IMR-90 (cell line): Measurements from ENCODE around the gene CANT1. TPM values are rescaled to one million over a fixed set of nuclear protein-coding genes. Genes with fewer than 3 reads are reported as not detected.

Source experiments
- ATAC-seq: fragments of 200-7000 bp; cut with Tn5 transposase; 2 replicates; pipeline ENCODE4 v1.9.1; 2020; ENCODE audit warnings: low read depth, mild to moderate bottlenecking, moderate library complexity
- BruUV-seq: library from RNA; stranded (reverse); fragments of 400-500 nt; replicated peaks from 2 replicates; lab custom pipeline; 2021; lab: Mats Ljungman, UMichigan
- CTCF ChIA-PET: fragments of 300-600 bp; formaldehyde crosslinking; extraction: SDS; loops from one replicate; lab custom pipeline; 2021; ENCODE audit warnings: antibody characterized with exemption; lab: Yijun Ruan, JAX
- POLR2A ChIA-PET: fragments of 300-600 bp; sonication (Branson Sonifier 250); formaldehyde crosslinking; loops from one replicate; lab custom pipeline; 2022; ENCODE audit warnings: antibody characterized with exemption; ENCODE audit not compliant: unreplicated experiment; lab: Charles Lee
- DNase-seq: peaks from one replicate; pipeline ENCODE4 v3.0.0; 2013
- H2AFZ ChIP-seq: replicated peaks from 2 replicates; pipeline ENCODE3; 2013; ENCODE audit warnings: low read length, mild to moderate bottlenecking; ENCODE audit not compliant: poor library complexity
- H2AK5ac ChIP-seq: 2 replicates; pipeline ENCODE4 v1.6.1; 2013; ENCODE audit warnings: low read depth, low read length, inconsistent platforms
- H2AK9ac ChIP-seq: replicated peaks from 2 replicates; pipeline ENCODE3; 2013; ENCODE audit warnings: mild to moderate bottlenecking, low read depth, low read length, moderate library complexity; ENCODE audit not compliant: poor library complexity
- H2BK120ac ChIP-seq: 2 replicates; pipeline ENCODE4 v1.6.1; 2013; ENCODE audit warnings: low read depth, low read length, inconsistent platforms
- H2BK15ac ChIP-seq: 3 replicates; pipeline ENCODE4 v1.6.1; 2013; ENCODE audit warnings: low read depth, low read length, inconsistent platforms
- H2BK20ac ChIP-seq: 2 replicates; pipeline ENCODE4 v1.6.1; 2013; ENCODE audit warnings: low read depth, mild to moderate bottlenecking, inconsistent platforms, low read length, moderate library complexity
- H2BK5ac ChIP-seq: 2 replicates; pipeline ENCODE4 v1.6.1; 2013; ENCODE audit warnings: mild to moderate bottlenecking, low read depth, low read length, inconsistent platforms; ENCODE audit not compliant: poor library complexity, severe bottlenecking
- H3K14ac ChIP-seq: replicated peaks from 2 replicates; pipeline ENCODE4 v1.6.1; 2013; ENCODE audit warnings: low read depth, low read length, inconsistent platforms
- H3K18ac ChIP-seq: 2 replicates; pipeline ENCODE4 v1.6.1; 2013; ENCODE audit warnings: low read depth, low read length, control low read depth
- H3K23ac ChIP-seq: 2 replicates; pipeline ENCODE4 v1.6.1; 2013; ENCODE audit warnings: low read depth, low read length, inconsistent platforms
- H3K27ac ChIP-seq: 2 replicates; pipeline ENCODE4 v1.5.1; 2013; ENCODE audit warnings: mild to moderate bottlenecking, control low read depth, low read length; ENCODE audit not compliant: insufficient read depth
- H3K27me3 ChIP-seq: 2 replicates; pipeline ENCODE4 v1.6.1; 2013; ENCODE audit warnings: low read length; ENCODE audit not compliant: control insufficient read depth, insufficient read depth
- H3K36me3 ChIP-seq: 2 replicates; pipeline ENCODE4 v1.6.1; 2013; ENCODE audit warnings: low read length, mixed read lengths; ENCODE audit not compliant: control insufficient read depth, insufficient read depth
- H3K4ac ChIP-seq: 2 replicates; pipeline ENCODE4 v1.6.1; 2013; ENCODE audit warnings: low read depth, low read length, inconsistent platforms
- H3K4me1 ChIP-seq: 2 replicates; pipeline ENCODE4 v1.6.1; 2013; ENCODE audit warnings: low read length, mixed read lengths; ENCODE audit not compliant: control insufficient read depth, insufficient read depth
- H3K4me2 ChIP-seq: 2 replicates; pipeline ENCODE4 v1.6.1; 2013; ENCODE audit warnings: low read depth, mild to moderate bottlenecking, control low read depth, low read length, moderate library complexity
- H3K4me3 ChIP-seq: 2 replicates; pipeline ENCODE4 v1.5.1; 2013; ENCODE audit warnings: low read depth, mild to moderate bottlenecking, control low read depth, low read length, moderate library complexity; ENCODE audit not compliant: insufficient read depth
- H3K56ac ChIP-seq: 2 replicates; pipeline ENCODE4 v1.6.1; 2013; ENCODE audit warnings: low read length, inconsistent platforms; ENCODE audit not compliant: insufficient read depth; ENCODE audit errors: extremely low read depth
- H3K79me1 ChIP-seq, 2 experiments: 2 replicates each; pipeline ENCODE4 v1.6.1; 2013; ENCODE audit warnings: low read length in 2 of 2, inconsistent platforms in 1 of 2, low read depth in 1 of 2
- H3K9ac ChIP-seq: 2 replicates; pipeline ENCODE4 v1.6.1; 2013; ENCODE audit warnings: low read depth, low read length, control low read depth
- H3K9me1 ChIP-seq: 2 replicates; pipeline ENCODE4 v1.6.1; 2013; ENCODE audit warnings: low read length, inconsistent platforms; ENCODE audit not compliant: insufficient read depth
- H3K9me3 ChIP-seq: 2 replicates; pipeline ENCODE4 v1.6.1; 2013; ENCODE audit warnings: low read length; ENCODE audit not compliant: control insufficient read depth, insufficient read depth
- H4K20me1 ChIP-seq: 2 replicates; pipeline ENCODE4 v1.6.1; 2013; ENCODE audit warnings: low read length, inconsistent platforms; ENCODE audit not compliant: insufficient read depth
- H4K5ac ChIP-seq: 2 replicates; pipeline ENCODE4 v1.6.1; 2013; ENCODE audit warnings: mild to moderate bottlenecking, low read depth, low read length, control low read depth
- H4K8ac ChIP-seq, 2 experiments: 2 replicates each; pipeline ENCODE4 v1.6.1; 2013; ENCODE audit warnings: low read depth in 2 of 2, low read length in 2 of 2, control low read depth in 1 of 2, inconsistent platforms in 1 of 2
- H4K91ac ChIP-seq: 2 replicates; pipeline ENCODE4 v1.6.1; 2013; ENCODE audit warnings: low read depth, low read length, inconsistent platforms; ENCODE audit not compliant: insufficient read depth
- BHLHE40 ChIP-seq: fragments of 150-350 bp; IDR thresholded peaks from 2 replicates; pipeline ENCODE4 v1.6.1; 2016; ENCODE audit warnings: mild to moderate bottlenecking, low read depth, low read length
- CHD1 ChIP-seq: IDR thresholded peaks from 2 replicates; pipeline ENCODE4 v1.6.1; 2012; ENCODE audit warnings: low read depth, low read length, improper control_type of control experiment
- CTCF ChIP-seq: conservative IDR thresholded peaks from 2 replicates; pipeline ENCODE4 v1.5.1; 2012; ENCODE audit warnings: mild to moderate bottlenecking, low read depth, low read length, improper control_type of control experiment
- ELK1 ChIP-seq: fragments of 150-350 bp; IDR thresholded peaks from 2 replicates; pipeline ENCODE4 v1.6.1; 2016; ENCODE audit warnings: low read depth, mild to moderate bottlenecking, low read length, moderate library complexity, borderline replicate concordance
- FOS ChIP-seq: fragments of 150-350 bp; IDR thresholded peaks from 2 replicates; pipeline ENCODE4 v1.6.1; 2016; ENCODE audit warnings: low read depth, low read length
- MAFK ChIP-seq: IDR thresholded peaks from 2 replicates; pipeline ENCODE4 v1.6.1; 2012; ENCODE audit warnings: low read depth, low read length, improper control_type of control experiment
- MAZ ChIP-seq: IDR thresholded peaks from 2 replicates; pipeline ENCODE4 v1.6.1; 2012; ENCODE audit warnings: low read depth, mild to moderate bottlenecking, low read length, improper control_type of control experiment, moderate library complexity, borderline replicate concordance
- MXI1 ChIP-seq: IDR thresholded peaks from 2 replicates; pipeline ENCODE4 v1.6.1; 2012; ENCODE audit warnings: low read depth, mild to moderate bottlenecking, low read length, moderate library complexity, borderline replicate concordance
- NFE2L2 ChIP-seq: fragments of 150-350 bp; IDR thresholded peaks from 2 replicates; pipeline ENCODE4 v1.6.1; 2016; ENCODE audit warnings: low read depth, mild to moderate bottlenecking, low read length
- POLR2A ChIP-seq: IDR thresholded peaks from 2 replicates; pipeline ENCODE4 v1.6.1; 2012; ENCODE audit warnings: mild to moderate bottlenecking, low read depth, low read length
- RAD21 ChIP-seq: IDR thresholded peaks from 2 replicates; pipeline ENCODE4 v1.6.1; 2012; ENCODE audit warnings: low read length, improper control_type of control experiment
- RCOR1 ChIP-seq: IDR thresholded peaks from 2 replicates; pipeline ENCODE4 v1.6.1; 2012; ENCODE audit warnings: mild to moderate bottlenecking, low read length, improper control_type of control experiment; ENCODE audit not compliant: insufficient replicate concordance
- RFX5 ChIP-seq: IDR thresholded peaks from 2 replicates; pipeline ENCODE4 v1.8.0; 2012; ENCODE audit warnings: low read depth, mild to moderate bottlenecking, low read length, moderate library complexity
- SMC3 ChIP-seq: fragments of 150-350 bp; IDR thresholded peaks from 2 replicates; pipeline ENCODE4 v1.6.1; 2016; ENCODE audit warnings: low read depth, mild to moderate bottlenecking, antibody characterized with exemption, low read length, moderate library complexity
- USF2 ChIP-seq: fragments of 150-350 bp; IDR thresholded peaks from 2 replicates; pipeline ENCODE4 v1.6.1; 2017; ENCODE audit warnings: mild to moderate bottlenecking, antibody characterized with exemption, low read length, low read depth
- WGBS, 2 experiments: methylation state at CpG; one replicate each; pipeline versions ENCODE4 v1.1.5 to v1.1.7; 2013; ENCODE audit warnings: missing lambda C conversion rate in 2 of 2; ENCODE audit not compliant: insufficient read length in 1 of 2; ENCODE audit errors: extremely low coverage in 2 of 2; 5-methylcytosine and 5-hydroxymethylcytosine counted together
- dilution Hi-C: fragments of 300-500 bp; cut with HindIII; formaldehyde crosslinking; loops from one replicate; pipeline ENCODE4 v1.14.3; 2018; ENCODE audit warnings: low sequenced_read_pairs; ENCODE audit not compliant: unreplicated experiment
- in situ Hi-C: fragments of 300-500 bp; cut with MboI; formaldehyde crosslinking; loops from 3 replicates; pipeline ENCODE4 v1.14.3; 2019; ENCODE audit warnings: low sequenced_read_pairs, inconsistent platforms, mixed read lengths
- intact Hi-C: fragments of 100-400 bp; cut with micrococcal nuclease; formaldehyde crosslinking; loops from 2 replicates; pipeline ENCODE4 v1.10.0; 2022
- polyA plus RNA-seq, 3 experiments: library from polyadenylated mRNA; depleted of rRNA; stranded (reverse); fragments of >200 nt; gene quantifications; 2 replicates each; pipeline ENCODE4 v1.2.3, GENCODE V29; 2012; ENCODE audit warnings: low replicate concordance in 1 of 3
- total RNA-seq: library from RNA; depleted of rRNA; stranded (reverse); fragments of >200 nt; gene quantifications from 2 replicates; pipeline ENCODE4 v1.2.3, GENCODE V29; 2012

CANT1 gene
- total and polyA plus RNA-seq, 2 of the 4 experiments (the other 2 are of a cell fraction) = 51.8 to 73.4 TPM

- H4K20me1 ChIP-seq = no peaks in the 10 kb centered on the region; the same call in 1 of the 2 replicates
- H2AK5ac ChIP-seq = no peak overlapping the region
- intact Hi-C loops (loop anchor here (5.0 kb wide), 1 partner anchor 345 kb away; no protein-coding TSS in a partner anchor), dilution Hi-C loops (no loop called here), in situ Hi-C loops (no loop called here)
- H3K9me1 ChIP-seq = peaks cover 15% of the 10 kb centered on the region
- no peak overlapping the region for H4K91ac ChIP-seq
- no peak overlapping the region for H2AFZ ChIP-seq
- H3K9ac ChIP-seq = no peak overlapping the region
- H3K4ac ChIP-seq = no peak overlapping the region
- no TSS peak for BruUV-seq
- H3K4me1 ChIP-seq = no peaks in the 10 kb centered on the region
- H2BK15ac ChIP-seq = no peak overlapping the region
- no peak overlapping the region for H2BK20ac ChIP-seq
- H2BK120ac ChIP-seq = no peak overlapping the region
- H3K27ac ChIP-seq = no peak overlapping the region
- TF ChIP-seq CHD1 (no peak), BHLHE40 (no peak), MAFK (no peak), RFX5 (no peak), POLR2A (no peak), ELK1 (no peak), MXI1 (no peak), CTCF (no peak), SMC3 (no peak), RCOR1 (no peak), NFE2L2 (no peak), FOS (no peak), RAD21 (no peak), MAZ (no peak), USF2 (no peak)
- no peak overlapping the region for H3K14ac ChIP-seq
- POLR2A ChIA-PET = no interaction called here
- ATAC-seq (no peak), DNase-seq (no peak)
- no peak overlapping the region for H2AK9ac ChIP-seq
- no peaks in the 10 kb centered on the region; the same call in 1 of the 2 replicates for H3K27me3 ChIP-seq
- no peak overlapping the region for H3K23ac ChIP-seq
- no peak overlapping the region for H4K5ac ChIP-seq
- no peak overlapping the region for H3K56ac ChIP-seq
- 90% methylated on average over 6 of the region's 30 CpGs; no CpG with 5 or more reads in 1 of the 2 experiments for WGBS, 2 experiments
- no peak overlapping the region for H3K4me2 ChIP-seq
- H3K9me3 ChIP-seq = no peaks in the 10 kb centered on the region
- H4K8ac ChIP-seq = no peak overlapping the region
- H3K79me1 ChIP-seq = 0 out of 4 replicates have a peak, but pooled peaks cover 0 to 5% of the 10 kb centered on the region in 2 experiments
- H2BK5ac ChIP-seq = no peak overlapping the region
- CTCF ChIA-PET = interaction anchor here (1.4 kb wide), 1 partner anchor 18 kb away, joined by 3 read pairs; no protein-coding TSS in a partner anchor
- peaks cover 8% of the 10 kb centered on the region; the same call in 1 of the 2 replicates for H3K36me3 ChIP-seq
- no peak overlapping the region for H3K4me3 ChIP-seq
- H3K18ac ChIP-seq = no peak overlapping the region
Measured at GRCh38 chr17:79047291-79047920, 37.8 kb upstream of the CANT1 start.
